HEK293 (cell line): ENCODE data around the gene GPR137C.

Source experiments
- CTCF ChIA-PET: fragments of 350-600 bp; formaldehyde crosslinking; extraction: SDS; loops from one replicate; lab custom pipeline; 2021; ENCODE audit warnings: antibody characterized with exemption; lab: Yijun Ruan, JAX
- POLR2A ChIA-PET: fragments of 300-600 bp; formaldehyde crosslinking; extraction: SDS; loops from one replicate; lab custom pipeline; 2020; ENCODE audit warnings: antibody characterized with exemption, inconsistent platforms; lab: Yijun Ruan, JAX
- H3K27ac ChIP-seq: fragments of 200-500 bp; sonication (Bioruptor generic); 2 replicates; pipeline ENCODE4 v1.5.1; 2014; ENCODE audit warnings: low read depth, low read length, control low read depth, inconsistent platforms; ENCODE audit errors: extremely low read depth
- H3K36me3 ChIP-seq, 2 experiments: fragments of 200-500 bp in 1 of 2; sonication (Bioruptor generic) in 1 of 2; 1 replicate in 1 of 2; 2 replicates in 1 of 2; pipeline ENCODE4 v1.5.1; 2014 to 2017; ENCODE audit warnings: inconsistent platforms in 2 of 2, low read length in 2 of 2; ENCODE audit not compliant: control insufficient read depth in 2 of 2, insufficient read depth in 1 of 2
- H3K4me1 ChIP-seq: fragments of 200-500 bp; sonication (Bioruptor generic); 2 replicates; pipeline ENCODE4 v1.5.1; 2014; ENCODE audit warnings: mild to moderate bottlenecking, low read length, inconsistent platforms; ENCODE audit not compliant: control insufficient read depth, insufficient read depth
- H3K4me3 ChIP-seq: 2 replicates; pipeline ENCODE4 v1.5.1; 2011; ENCODE audit warnings: low read depth, mild to moderate bottlenecking, control low read depth, low read length, moderate library complexity
- H3K9me3 ChIP-seq: fragments of 200-500 bp; sonication (Bioruptor generic); 2 replicates; pipeline ENCODE4 v1.5.1; 2014; ENCODE audit warnings: low read depth, low read length, inconsistent platforms; ENCODE audit not compliant: control insufficient read depth, insufficient read depth
- GFI1B ChIP-seq: fragments of 450-650 bp; formaldehyde crosslinking; IDR thresholded peaks from 2 replicates; pipeline ENCODE4 v1.5.1; 2016; ENCODE audit warnings: missing biosample characterization, missing genetic modification characterization
- GLI2 ChIP-seq: fragments of 450-650 bp; formaldehyde crosslinking; IDR thresholded peaks from 2 replicates; pipeline ENCODE4; 2017; ENCODE audit warnings: missing biosample characterization, missing genetic modification characterization, low read depth, borderline replicate concordance
- KLF1 ChIP-seq: fragments of 450-650 bp; formaldehyde crosslinking; IDR thresholded peaks from 2 replicates; pipeline ENCODE4 v1.5.1; 2016; ENCODE audit warnings: missing biosample characterization, missing genetic modification characterization
- KLF16 ChIP-seq: fragments of 450-650 bp; formaldehyde crosslinking; IDR thresholded peaks from 2 replicates; pipeline ENCODE4 v1.5.1; 2017; ENCODE audit warnings: missing biosample characterization, missing genetic modification characterization
- OSR2 ChIP-seq: fragments of 450-650 bp; formaldehyde crosslinking; IDR thresholded peaks from 2 replicates; pipeline ENCODE4 v1.5.1; 2016; ENCODE audit warnings: missing biosample characterization, missing genetic modification characterization
- SP3 ChIP-seq: fragments of 450-650 bp; formaldehyde crosslinking; IDR thresholded peaks from 2 replicates; pipeline ENCODE4 v1.5.1; 2016; ENCODE audit warnings: missing biosample characterization, missing genetic modification characterization
- ZBTB48 ChIP-seq: fragments of 450-650 bp; formaldehyde crosslinking; IDR thresholded peaks from 2 replicates; pipeline ENCODE4 v1.5.1; 2016; ENCODE audit warnings: missing biosample characterization, missing genetic modification characterization
- ZNF138 ChIP-seq: fragments of 450-650 bp; formaldehyde crosslinking; IDR thresholded peaks from 2 replicates; pipeline ENCODE4 v1.5.1; 2016; ENCODE audit warnings: missing biosample characterization, missing genetic modification characterization, borderline replicate concordance
- ZNF155 ChIP-seq: fragments of 450-650 bp; formaldehyde crosslinking; IDR thresholded peaks from 2 replicates; pipeline ENCODE4 v1.5.1; 2016; ENCODE audit warnings: missing biosample characterization, missing genetic modification characterization
- ZNF157 ChIP-seq: fragments of 450-650 bp; formaldehyde crosslinking; IDR thresholded peaks from 2 replicates; pipeline ENCODE4 v1.5.1; 2016; ENCODE audit warnings: missing biosample characterization, missing genetic modification characterization
- ZNF175 ChIP-seq: fragments of 450-650 bp; formaldehyde crosslinking; IDR thresholded peaks from 2 replicates; pipeline ENCODE4 v1.5.1; 2016; ENCODE audit warnings: missing biosample characterization, missing genetic modification characterization
- ZNF248 ChIP-seq: fragments of 450-650 bp; formaldehyde crosslinking; IDR thresholded peaks from 2 replicates; pipeline ENCODE4 v1.5.1; 2017; ENCODE audit warnings: missing biosample characterization, missing genetic modification characterization
- ZNF302 ChIP-seq: fragments of 450-650 bp; formaldehyde crosslinking; IDR thresholded peaks from 2 replicates; pipeline ENCODE4 v1.5.1; 2016; ENCODE audit warnings: missing biosample characterization, missing genetic modification characterization, low read depth
- ZNF350 ChIP-seq: fragments of 450-650 bp; formaldehyde crosslinking; IDR thresholded peaks from 2 replicates; pipeline ENCODE4 v1.5.0; 2017; ENCODE audit warnings: missing biosample characterization, mild to moderate bottlenecking, missing genetic modification characterization
- ZNF514 ChIP-seq: fragments of 450-650 bp; formaldehyde crosslinking; IDR thresholded peaks from 2 replicates; pipeline ENCODE4 v1.5.1; 2016; ENCODE audit warnings: missing biosample characterization, missing genetic modification characterization
- ZNF544 ChIP-seq: fragments of 450-650 bp; formaldehyde crosslinking; IDR thresholded peaks from 2 replicates; pipeline ENCODE4 v1.5.0; 2017; ENCODE audit warnings: missing biosample characterization, missing genetic modification characterization
- ZNF610 ChIP-seq: fragments of 450-650 bp; formaldehyde crosslinking; IDR thresholded peaks from 2 replicates; pipeline ENCODE4 v1.5.1; 2016; ENCODE audit warnings: missing biosample characterization, missing genetic modification characterization, borderline replicate concordance
- ZNF664 ChIP-seq: fragments of 450-650 bp; formaldehyde crosslinking; IDR thresholded peaks from 2 replicates; pipeline ENCODE4 v1.5.1; 2016; ENCODE audit warnings: missing biosample characterization, missing genetic modification characterization
- ZNF837 ChIP-seq: fragments of 450-650 bp; formaldehyde crosslinking; IDR thresholded peaks from 2 replicates; pipeline ENCODE4 v1.5.1; 2016; ENCODE audit warnings: missing biosample characterization, missing genetic modification characterization
- ZSCAN30 ChIP-seq: fragments of 450-650 bp; IDR thresholded peaks from 2 replicates; pipeline ENCODE4 v1.5.1; 2018; ENCODE audit warnings: missing biosample characterization, mild to moderate bottlenecking, missing genetic modification characterization, moderate library complexity
- TF ChIP-seq, protein P1 (sequence below): fragments of 450-650 bp; formaldehyde crosslinking; IDR thresholded peaks from 2 replicates; pipeline ENCODE4 v1.5.1; 2017; ENCODE audit warnings: missing biosample characterization, mild to moderate bottlenecking, missing genetic modification characterization, moderate library complexity
- TF ChIP-seq, protein P2 (sequence below): fragments of 450-650 bp; IDR thresholded peaks from 2 replicates; pipeline ENCODE4 v1.5.1; 2018; ENCODE audit warnings: missing biosample characterization, missing genetic modification characterization
- TF ChIP-seq, protein P3 (sequence below): fragments of 450-650 bp; formaldehyde crosslinking; IDR thresholded peaks from 2 replicates; pipeline ENCODE4 v1.5.1; 2016; ENCODE audit warnings: missing biosample characterization, missing genetic modification characterization, borderline replicate concordance
- TF ChIP-seq, protein P4 (sequence below): fragments of 450-650 bp; formaldehyde crosslinking; IDR thresholded peaks from 2 replicates; pipeline ENCODE4 v1.5.1; 2016; ENCODE audit warnings: missing biosample characterization, missing genetic modification characterization
- TF ChIP-seq, protein P5 (sequence below): fragments of 450-650 bp; formaldehyde crosslinking; IDR thresholded peaks from 2 replicates; pipeline ENCODE4 v1.5.1; 2016; ENCODE audit warnings: missing biosample characterization, missing genetic modification characterization

The GPR137C gene

DNA sequence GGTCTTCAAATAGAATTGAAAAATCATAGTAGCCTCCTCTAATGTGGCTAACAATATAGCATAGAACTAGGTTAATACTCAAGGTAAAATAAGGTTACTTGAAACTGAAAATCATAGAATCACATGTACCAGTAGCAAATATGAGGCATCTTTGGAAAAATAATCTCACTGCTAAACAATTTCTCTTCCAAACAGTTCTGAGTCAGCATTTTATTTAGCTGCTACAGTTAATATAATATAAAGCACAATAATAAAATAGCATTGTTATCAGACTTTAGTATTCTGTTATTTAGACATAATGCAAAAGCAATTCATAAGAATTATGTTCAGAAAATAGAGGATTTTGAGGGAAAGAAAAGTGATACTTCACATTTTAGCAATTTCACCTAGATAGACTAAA, 107.7 kb downstream of the GPR137C start:
- H3K4me1 ChIP-seq, result no peaks in the 10 kb centered on the region
- CTCF ChIA-PET, result no interaction called here

DNA sequence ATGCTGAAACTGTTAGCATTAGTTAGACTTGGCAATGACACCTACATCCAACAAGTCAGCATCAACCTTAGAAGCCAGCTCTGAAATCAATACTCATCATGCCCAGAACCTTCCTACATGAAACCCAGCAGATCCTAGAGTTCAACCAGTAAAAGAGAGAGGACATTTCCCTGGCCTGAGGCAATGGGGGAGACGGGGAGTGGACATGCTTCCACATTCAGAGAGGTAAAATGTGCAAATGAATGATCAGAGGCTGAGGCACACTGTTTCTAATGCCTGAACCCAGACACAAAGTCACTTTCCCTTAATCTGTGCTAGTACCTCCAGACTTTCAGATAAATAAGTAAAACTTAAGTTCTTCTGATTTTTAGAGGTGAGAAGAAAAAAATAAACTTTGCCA, 108.2 kb downstream of the GPR137C start:
- Histone ChIP-seq H3K27ac (no peak overlapping the region), H3K4me1 (no peaks in the 10 kb centered on the region), H3K4me3 (no peak overlapping the region), H3K36me3 (peaks cover 19 to 49% of the 10 kb centered on the region in 2 experiments), H3K9me3 (no peaks in the 10 kb centered on the region)
- CTCF ChIA-PET, result no interaction called here
- POLR2A ChIA-PET, result no interaction called here
- TF ChIP-seq KLF1 (no peak), GFI1B (tag by site-specific recombination) (no peak), ZNF248 (tag by site-specific recombination) (no peak), ZNF544 (tag by site-specific recombination) (no peak), SP3 (no peak), OSR2 (tag by site-specific recombination) (no peak), ZNF175 (tag by site-specific recombination) (no peak), GLI2 (tag by site-specific recombination) (no peak), KLF16 (tag by site-specific recombination) (no peak), ZNF157 (tag by site-specific recombination) (no peak), ZNF610 (no peak), ZNF155 (tag by site-specific recombination) (no peak), ZNF302 (tag by site-specific recombination) (no peak)
- TF ChIP-seq, protein P1, sequence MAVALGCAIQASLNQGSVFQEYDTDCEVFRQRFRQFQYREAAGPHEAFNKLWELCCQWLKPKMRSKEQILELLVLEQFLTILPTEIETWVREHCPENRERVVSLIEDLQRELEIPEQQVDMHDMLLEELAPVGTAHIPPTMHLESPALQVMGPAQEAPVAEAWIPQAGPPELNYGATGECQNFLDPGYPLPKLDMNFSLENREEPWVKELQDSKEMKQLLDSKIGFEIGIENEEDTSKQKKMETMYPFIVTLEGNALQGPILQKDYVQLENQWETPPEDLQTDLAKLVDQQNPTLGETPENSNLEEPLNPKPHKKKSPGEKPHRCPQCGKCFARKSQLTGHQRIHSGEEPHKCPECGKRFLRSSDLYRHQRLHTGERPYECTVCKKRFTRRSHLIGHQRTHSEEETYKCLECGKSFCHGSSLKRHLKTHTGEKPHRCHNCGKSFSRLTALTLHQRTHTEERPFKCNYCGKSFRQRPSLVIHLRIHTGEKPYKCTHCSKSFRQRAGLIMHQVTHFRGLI, result no peak
- TF ChIP-seq, protein P2, sequence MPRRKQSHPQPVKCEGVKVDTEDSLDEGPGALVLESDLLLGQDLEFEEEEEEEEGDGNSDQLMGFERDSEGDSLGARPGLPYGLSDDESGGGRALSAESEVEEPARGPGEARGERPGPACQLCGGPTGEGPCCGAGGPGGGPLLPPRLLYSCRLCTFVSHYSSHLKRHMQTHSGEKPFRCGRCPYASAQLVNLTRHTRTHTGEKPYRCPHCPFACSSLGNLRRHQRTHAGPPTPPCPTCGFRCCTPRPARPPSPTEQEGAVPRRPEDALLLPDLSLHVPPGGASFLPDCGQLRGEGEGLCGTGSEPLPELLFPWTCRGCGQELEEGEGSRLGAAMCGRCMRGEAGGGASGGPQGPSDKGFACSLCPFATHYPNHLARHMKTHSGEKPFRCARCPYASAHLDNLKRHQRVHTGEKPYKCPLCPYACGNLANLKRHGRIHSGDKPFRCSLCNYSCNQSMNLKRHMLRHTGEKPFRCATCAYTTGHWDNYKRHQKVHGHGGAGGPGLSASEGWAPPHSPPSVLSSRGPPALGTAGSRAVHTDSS (tag by site-specific recombination), result no peak
- TF ChIP-seq, protein P3, sequence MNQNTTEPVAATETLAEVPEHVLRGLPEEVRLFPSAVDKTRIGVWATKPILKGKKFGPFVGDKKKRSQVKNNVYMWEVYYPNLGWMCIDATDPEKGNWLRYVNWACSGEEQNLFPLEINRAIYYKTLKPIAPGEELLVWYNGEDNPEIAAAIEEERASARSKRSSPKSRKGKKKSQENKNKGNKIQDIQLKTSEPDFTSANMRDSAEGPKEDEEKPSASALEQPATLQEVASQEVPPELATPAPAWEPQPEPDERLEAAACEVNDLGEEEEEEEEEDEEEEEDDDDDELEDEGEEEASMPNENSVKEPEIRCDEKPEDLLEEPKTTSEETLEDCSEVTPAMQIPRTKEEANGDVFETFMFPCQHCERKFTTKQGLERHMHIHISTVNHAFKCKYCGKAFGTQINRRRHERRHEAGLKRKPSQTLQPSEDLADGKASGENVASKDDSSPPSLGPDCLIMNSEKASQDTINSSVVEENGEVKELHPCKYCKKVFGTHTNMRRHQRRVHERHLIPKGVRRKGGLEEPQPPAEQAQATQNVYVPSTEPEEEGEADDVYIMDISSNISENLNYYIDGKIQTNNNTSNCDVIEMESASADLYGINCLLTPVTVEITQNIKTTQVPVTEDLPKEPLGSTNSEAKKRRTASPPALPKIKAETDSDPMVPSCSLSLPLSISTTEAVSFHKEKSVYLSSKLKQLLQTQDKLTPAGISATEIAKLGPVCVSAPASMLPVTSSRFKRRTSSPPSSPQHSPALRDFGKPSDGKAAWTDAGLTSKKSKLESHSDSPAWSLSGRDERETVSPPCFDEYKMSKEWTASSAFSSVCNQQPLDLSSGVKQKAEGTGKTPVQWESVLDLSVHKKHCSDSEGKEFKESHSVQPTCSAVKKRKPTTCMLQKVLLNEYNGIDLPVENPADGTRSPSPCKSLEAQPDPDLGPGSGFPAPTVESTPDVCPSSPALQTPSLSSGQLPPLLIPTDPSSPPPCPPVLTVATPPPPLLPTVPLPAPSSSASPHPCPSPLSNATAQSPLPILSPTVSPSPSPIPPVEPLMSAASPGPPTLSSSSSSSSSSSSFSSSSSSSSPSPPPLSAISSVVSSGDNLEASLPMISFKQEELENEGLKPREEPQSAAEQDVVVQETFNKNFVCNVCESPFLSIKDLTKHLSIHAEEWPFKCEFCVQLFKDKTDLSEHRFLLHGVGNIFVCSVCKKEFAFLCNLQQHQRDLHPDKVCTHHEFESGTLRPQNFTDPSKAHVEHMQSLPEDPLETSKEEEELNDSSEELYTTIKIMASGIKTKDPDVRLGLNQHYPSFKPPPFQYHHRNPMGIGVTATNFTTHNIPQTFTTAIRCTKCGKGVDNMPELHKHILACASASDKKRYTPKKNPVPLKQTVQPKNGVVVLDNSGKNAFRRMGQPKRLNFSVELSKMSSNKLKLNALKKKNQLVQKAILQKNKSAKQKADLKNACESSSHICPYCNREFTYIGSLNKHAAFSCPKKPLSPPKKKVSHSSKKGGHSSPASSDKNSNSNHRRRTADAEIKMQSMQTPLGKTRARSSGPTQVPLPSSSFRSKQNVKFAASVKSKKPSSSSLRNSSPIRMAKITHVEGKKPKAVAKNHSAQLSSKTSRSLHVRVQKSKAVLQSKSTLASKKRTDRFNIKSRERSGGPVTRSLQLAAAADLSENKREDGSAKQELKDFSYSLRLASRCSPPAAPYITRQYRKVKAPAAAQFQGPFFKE, result no peak
- TF ChIP-seq, protein P4, sequence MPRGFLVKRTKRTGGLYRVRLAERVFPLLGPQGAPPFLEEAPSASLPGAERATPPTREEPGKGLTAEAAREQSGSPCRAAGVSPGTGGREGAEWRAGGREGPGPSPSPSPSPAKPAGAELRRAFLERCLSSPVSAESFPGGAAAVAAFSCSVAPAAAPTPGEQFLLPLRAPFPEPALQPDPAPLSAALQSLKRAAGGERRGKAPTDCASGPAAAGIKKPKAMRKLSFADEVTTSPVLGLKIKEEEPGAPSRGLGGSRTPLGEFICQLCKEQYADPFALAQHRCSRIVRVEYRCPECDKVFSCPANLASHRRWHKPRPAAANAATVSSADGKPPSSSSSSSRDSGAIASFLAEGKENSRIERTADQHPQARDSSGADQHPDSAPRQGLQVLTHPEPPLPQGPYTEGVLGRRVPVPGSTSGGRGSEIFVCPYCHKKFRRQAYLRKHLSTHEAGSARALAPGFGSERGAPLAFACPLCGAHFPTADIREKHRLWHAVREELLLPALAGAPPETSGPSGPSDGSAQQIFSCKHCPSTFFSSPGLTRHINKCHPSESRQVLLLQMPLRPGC (tag by site-specific recombination), result no peak

More for the DNA sequence above, 107.7 kb downstream of the GPR137C start:
- TF ChIP-seq ZNF664 (tag by site-specific recombination) (no peak), ZNF837 (tag by site-specific recombination) (no peak), ZNF350 (tag by site-specific recombination) (no peak), ZNF514 (tag by site-specific recombination) (no peak), ZBTB48 (tag by site-specific recombination) (no peak), ZNF138 (no peak), ZSCAN30 (tag by site-specific recombination) (no peak)
- TF ChIP-seq, protein P5, sequence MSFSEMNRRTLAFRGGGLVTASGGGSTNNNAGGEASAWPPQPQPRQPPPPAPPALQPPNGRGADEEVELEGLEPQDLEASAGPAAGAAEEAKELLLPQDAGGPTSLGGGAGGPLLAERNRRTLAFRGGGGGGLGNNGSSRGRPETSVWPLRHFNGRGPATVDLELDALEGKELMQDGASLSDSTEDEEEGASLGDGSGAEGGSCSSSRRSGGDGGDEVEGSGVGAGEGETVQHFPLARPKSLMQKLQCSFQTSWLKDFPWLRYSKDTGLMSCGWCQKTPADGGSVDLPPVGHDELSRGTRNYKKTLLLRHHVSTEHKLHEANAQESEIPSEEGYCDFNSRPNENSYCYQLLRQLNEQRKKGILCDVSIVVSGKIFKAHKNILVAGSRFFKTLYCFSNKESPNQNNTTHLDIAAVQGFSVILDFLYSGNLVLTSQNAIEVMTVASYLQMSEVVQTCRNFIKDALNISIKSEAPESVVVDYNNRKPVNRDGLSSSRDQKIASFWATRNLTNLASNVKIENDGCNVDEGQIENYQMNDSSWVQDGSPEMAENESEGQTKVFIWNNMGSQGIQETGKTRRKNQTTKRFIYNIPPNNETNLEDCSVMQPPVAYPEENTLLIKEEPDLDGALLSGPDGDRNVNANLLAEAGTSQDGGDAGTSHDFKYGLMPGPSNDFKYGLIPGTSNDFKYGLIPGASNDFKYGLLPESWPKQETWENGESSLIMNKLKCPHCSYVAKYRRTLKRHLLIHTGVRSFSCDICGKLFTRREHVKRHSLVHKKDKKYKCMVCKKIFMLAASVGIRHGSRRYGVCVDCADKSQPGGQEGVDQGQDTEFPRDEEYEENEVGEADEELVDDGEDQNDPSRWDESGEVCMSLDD, result no peak
- Histone ChIP-seq H3K4me3 (no peak overlapping the region), H3K36me3 (peaks cover 14 to 52% of the 10 kb centered on the region in 2 experiments), H3K27ac (no peak overlapping the region), H3K9me3 (no peaks in the 10 kb centered on the region)
- POLR2A ChIA-PET, result no interaction called here
